ENCODE data around the gene ZNF593OS.

ZNF593OS gene

GRCh38 chr1:26125946-26126320 lies 45.7 kb downstream of the ZNF593OS start:
- no peak for DNase-seq

GRCh38 chr1:26125382-26125781 lies 46.2 kb downstream of the ZNF593OS start:
- no peak for DNase-seq

GRCh38 chr1:26124418-26125331 lies 47.0 kb downstream of the ZNF593OS start:
- DNase-seq: no peak

- peak; percentile 86 for DNase-seq
These were observed 48.4 kb downstream of the ZNF593OS start for GRCh38 chr1:26122988-26123973.

GRCh38 chr1:26121854-26122773 lies 49.5 kb downstream of the ZNF593OS start:
- DNase-seq: peak; percentile 71

- no peak for DNase-seq
These were observed 51.6 kb downstream of the ZNF593OS start for GRCh38 chr1:26119892-26120608.

Measured in hematopoietic multipotent progenitor cell treated with erythropoietin and hydrocortisone succinate and interleukin-3 and kit ligand, for 4 days (in vitro differentiated cells).